Measurements from ENCODE around the gene EN1.
A peak's percentile ranks its signal among the peaks of the same experiment; 100 is the strongest.

EN1 gene

GRCh38 chr2:118846953-118847761, at the start of gene EN1:
Gene EN1 (minus strand): TSS chr2:118847648. CDS start chr2:118847167, 481 bp downstream.
- H3K4me3 Mint-ChIP-seq = peak within 1 kb of the TSS; percentile 53
- peaks cover 29% of the 10 kb centered on the region for H3K4me1 Mint-ChIP-seq
- H3K27me3 Mint-ChIP-seq = peaks cover 82% of the 10 kb centered on the region
- DNase-seq = no peak
- peak within 1 kb of the TSS; percentile 61 for H3K27ac Mint-ChIP-seq
- H3K36me3 Mint-ChIP-seq (ENCODE audit: low read depth) = peaks cover 2% of the 10 kb centered on the region
- ATAC-seq = no peak
- no peaks in the 10 kb centered on the region for H3K9me3 Mint-ChIP-seq

GRCh38 chr2:118893100-118893499, 45.7 kb upstream of the EN1 start:
- Mint-ChIP-seq H3K27me3 (no peaks in the 10 kb centered on the region), H3K27ac (no peak overlapping the region), H3K4me1 (no peaks in the 10 kb centered on the region), H3K9me3 (peaks cover 9% of the 10 kb centered on the region), H3K4me3 (no peak overlapping the region), H3K36me3 (ENCODE audit: low read depth) (no peaks in the 10 kb centered on the region)
- DNase-seq (no peak), ATAC-seq (no peak)

- ATAC-seq = no peak
- H3K36me3 Mint-ChIP-seq (ENCODE audit: low read depth) = no peaks in the 10 kb centered on the region
- H3K27ac Mint-ChIP-seq = no peak overlapping the region
- H3K4me1 Mint-ChIP-seq = no peaks in the 10 kb centered on the region
- H3K27me3 Mint-ChIP-seq = no peaks in the 10 kb centered on the region
- H3K9me3 Mint-ChIP-seq = peaks cover 9% of the 10 kb centered on the region
- H3K4me3 Mint-ChIP-seq = no peak overlapping the region
- no peak for DNase-seq
These were observed 42.5 kb upstream of the EN1 start for GRCh38 chr2:118889995-118890394.

- H3K36me3 Mint-ChIP-seq (ENCODE audit: low read depth) = no peaks in the 10 kb centered on the region
- ATAC-seq = no peak
- no peak for DNase-seq
- no peak overlapping the region for H3K27ac Mint-ChIP-seq
- H3K27me3 Mint-ChIP-seq = peaks cover 11% of the 10 kb centered on the region
- no peaks in the 10 kb centered on the region for H3K9me3 Mint-ChIP-seq
- H3K4me1 Mint-ChIP-seq = peaks cover 16% of the 10 kb centered on the region
- no peak overlapping the region for H3K4me3 Mint-ChIP-seq
These were observed 36.3 kb upstream of the EN1 start for GRCh38 chr2:118883792-118884191.

DNA sequence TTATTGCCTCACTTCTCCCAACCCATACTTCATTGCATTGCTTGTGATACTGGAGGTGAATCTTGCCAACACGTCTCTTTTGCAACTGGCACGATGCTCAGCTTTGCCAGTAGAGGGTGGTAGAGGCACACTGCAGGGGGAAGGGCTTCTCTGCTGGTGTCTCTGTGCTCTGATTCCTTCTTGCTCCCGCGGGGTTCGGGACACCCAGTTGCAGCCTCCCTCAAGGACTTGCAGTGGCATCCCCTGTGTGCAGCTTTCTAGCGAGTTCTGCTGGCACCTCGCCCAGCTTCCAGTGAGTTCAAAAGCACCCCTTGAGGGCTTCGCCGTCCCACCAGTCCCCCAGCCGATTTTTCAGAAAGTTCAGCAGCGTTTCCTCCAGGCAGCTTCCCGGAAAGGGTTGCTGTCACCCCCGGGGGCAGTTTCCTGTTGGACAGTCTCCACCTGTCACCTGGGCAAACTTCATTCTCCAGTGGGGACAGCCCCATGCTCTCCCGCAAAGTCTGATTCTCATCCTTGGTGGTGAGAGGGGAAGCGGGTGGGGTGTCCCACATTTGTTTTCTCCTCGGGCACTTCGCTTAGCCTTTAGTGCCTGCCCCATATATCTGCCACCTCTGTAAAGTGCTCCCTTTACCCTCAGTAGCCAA, 35.4 kb upstream of the EN1 start:
- no peaks in the 10 kb centered on the region for H3K9me3 Mint-ChIP-seq
- H3K36me3 Mint-ChIP-seq (ENCODE audit: low read depth) = no peaks in the 10 kb centered on the region
- H3K4me3 Mint-ChIP-seq = peak overlapping the region; percentile 58
- H3K27ac Mint-ChIP-seq = no peak overlapping the region
- peaks cover 12% of the 10 kb centered on the region for H3K27me3 Mint-ChIP-seq
- peaks cover 16% of the 10 kb centered on the region for H3K4me1 Mint-ChIP-seq
- ATAC-seq (peak; percentile 74), DNase-seq (peak; percentile 64)

DNA sequence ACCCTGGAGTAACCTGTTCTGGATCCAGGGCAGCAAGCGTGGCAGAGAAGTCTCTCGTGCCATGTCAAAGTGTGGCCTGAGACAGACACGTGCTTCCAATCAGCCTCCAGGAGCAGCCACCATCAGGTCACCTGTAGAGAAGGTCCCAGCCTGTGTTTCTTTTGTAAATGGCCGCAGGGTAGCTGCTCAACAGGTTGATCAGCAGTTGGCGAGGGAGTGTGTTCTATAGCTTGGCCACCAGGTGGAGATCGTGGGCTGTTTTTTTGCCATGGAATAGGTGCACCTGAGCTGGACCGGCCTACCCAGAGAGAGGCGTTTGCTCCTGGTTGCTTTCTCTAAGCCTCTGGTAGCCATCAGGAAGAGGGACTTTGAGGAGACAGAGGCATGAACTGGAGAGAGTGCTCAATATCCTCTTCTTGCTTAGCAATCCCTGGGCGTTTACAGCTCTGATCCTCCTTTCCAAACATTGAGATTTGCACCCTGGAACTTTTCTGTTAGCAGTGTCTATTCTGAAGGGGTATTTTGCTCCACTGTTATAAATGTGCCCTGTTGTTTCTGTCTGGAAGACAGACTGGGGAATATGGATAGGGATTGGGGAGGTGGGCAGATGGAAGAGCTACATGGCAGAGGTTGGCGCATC, 34.2 kb upstream of the EN1 start:
- Mint-ChIP-seq H3K27ac (no peak overlapping the region), H3K4me1 (peaks cover 16% of the 10 kb centered on the region), H3K9me3 (no peaks in the 10 kb centered on the region), H3K4me3 (no peak overlapping the region), H3K27me3 (peaks cover 14% of the 10 kb centered on the region), H3K36me3 (ENCODE audit: low read depth) (no peaks in the 10 kb centered on the region)
- ATAC-seq (peak; percentile 66), DNase-seq (peak; percentile 68)

GRCh38 chr2:118880501-118880900, 33.1 kb upstream of the EN1 start:
- DNase-seq = no peak
- Mint-ChIP-seq H3K4me1 (peaks cover 16% of the 10 kb centered on the region), H3K4me3 (no peak overlapping the region), H3K36me3 (ENCODE audit: low read depth) (no peaks in the 10 kb centered on the region), H3K27me3 (peaks cover 24% of the 10 kb centered on the region), H3K9me3 (no peaks in the 10 kb centered on the region), H3K27ac (no peak overlapping the region)
- ATAC-seq = no peak

DNA sequence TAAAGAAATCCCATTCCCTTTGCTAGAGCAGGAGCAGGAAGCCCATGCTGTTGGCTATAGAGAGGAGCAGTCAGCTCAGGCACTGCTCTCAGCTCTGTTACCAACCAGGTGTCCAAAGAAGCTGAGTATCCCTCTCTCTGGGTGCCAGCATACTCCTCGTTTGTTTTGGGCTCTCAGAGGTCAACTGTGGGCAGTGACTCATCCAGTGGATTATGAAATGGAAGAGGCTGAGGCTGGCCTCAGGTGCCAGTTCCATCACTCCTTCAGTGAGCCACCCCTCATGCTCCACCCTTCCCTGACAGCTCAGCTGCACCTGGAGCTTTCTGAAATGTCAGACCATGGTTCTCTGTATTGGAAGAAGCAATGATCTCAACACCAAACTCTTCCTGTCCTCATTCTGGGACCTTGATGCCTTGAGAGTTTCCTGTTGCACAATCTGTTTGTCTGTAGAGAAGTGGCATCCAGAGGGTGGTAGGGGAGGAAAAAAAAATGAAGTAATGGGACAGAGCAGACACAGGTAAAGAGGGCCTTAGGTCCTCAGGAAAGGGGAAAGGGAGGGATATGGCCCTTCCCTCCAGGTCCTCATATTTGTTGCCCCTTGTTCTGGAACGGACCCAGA, 31.2 kb upstream of the EN1 start:
- Mint-ChIP-seq H3K36me3 (ENCODE audit: low read depth) (no peaks in the 10 kb centered on the region), H3K4me1 (peaks cover 16% of the 10 kb centered on the region), H3K4me3 (no peak overlapping the region), H3K27me3 (peaks cover 27% of the 10 kb centered on the region), H3K9me3 (no peaks in the 10 kb centered on the region), H3K27ac (no peak overlapping the region)
- no peak for ATAC-seq
- no peak for DNase-seq

DNA sequence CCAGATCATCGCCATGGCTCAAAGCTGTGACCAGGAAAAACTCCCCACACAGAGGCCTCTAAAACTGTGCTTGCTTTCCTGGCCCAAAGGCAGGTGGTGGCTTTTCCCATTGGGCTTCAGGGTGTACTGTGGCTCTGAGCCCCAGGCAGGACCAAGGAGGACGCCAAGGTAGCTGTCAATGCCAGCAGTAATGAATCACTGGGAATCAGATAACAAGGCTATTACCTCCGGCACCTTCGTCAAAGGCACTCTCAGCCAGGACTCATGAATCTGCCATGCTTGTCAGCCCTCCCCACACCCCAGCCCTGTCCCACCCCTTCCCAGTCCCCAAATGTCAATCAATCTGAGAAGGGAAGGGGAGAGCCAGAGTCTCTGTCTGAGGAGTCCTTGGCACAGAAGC, 27.9 kb upstream of the EN1 start:
- Mint-ChIP-seq H3K4me1 (no peaks in the 10 kb centered on the region), H3K27ac (no peak overlapping the region), H3K4me3 (no peak overlapping the region), H3K27me3 (peaks cover 37% of the 10 kb centered on the region), H3K36me3 (ENCODE audit: low read depth) (no peaks in the 10 kb centered on the region), H3K9me3 (no peaks in the 10 kb centered on the region)
- DNase-seq (no peak), ATAC-seq (no peak)

- Mint-ChIP-seq H3K27me3 (peaks cover 32% of the 10 kb centered on the region), H3K9me3 (no peaks in the 10 kb centered on the region), H3K27ac (no peak overlapping the region), H3K4me3 (no peak overlapping the region), H3K36me3 (ENCODE audit: low read depth) (no peaks in the 10 kb centered on the region), H3K4me1 (no peaks in the 10 kb centered on the region)
- no peak for ATAC-seq
- no peak for DNase-seq
These were observed 26.9 kb upstream of the EN1 start for GRCh38 chr2:118874324-118874723.

GRCh38 chr2:118865106-118865505, 17.7 kb upstream of the EN1 start:
- ATAC-seq (peak; percentile 90), DNase-seq (no peak)
- no peak overlapping the region for H3K4me3 Mint-ChIP-seq
- no peaks in the 10 kb centered on the region for H3K9me3 Mint-ChIP-seq
- H3K27ac Mint-ChIP-seq = no peak overlapping the region
- no peaks in the 10 kb centered on the region for H3K36me3 Mint-ChIP-seq (ENCODE audit: low read depth)
- H3K4me1 Mint-ChIP-seq = no peaks in the 10 kb centered on the region
- peaks cover 31% of the 10 kb centered on the region for H3K27me3 Mint-ChIP-seq

- Mint-ChIP-seq H3K27ac (no peak overlapping the region), H3K4me1 (no peaks in the 10 kb centered on the region), H3K4me3 (no peak overlapping the region), H3K36me3 (ENCODE audit: low read depth) (no peaks in the 10 kb centered on the region), H3K9me3 (no peaks in the 10 kb centered on the region), H3K27me3 (peaks cover 38% of the 10 kb centered on the region)
- ATAC-seq = no peak
- DNase-seq = no peak
These were observed 16.8 kb upstream of the EN1 start for GRCh38 chr2:118864207-118864606.

DNA sequence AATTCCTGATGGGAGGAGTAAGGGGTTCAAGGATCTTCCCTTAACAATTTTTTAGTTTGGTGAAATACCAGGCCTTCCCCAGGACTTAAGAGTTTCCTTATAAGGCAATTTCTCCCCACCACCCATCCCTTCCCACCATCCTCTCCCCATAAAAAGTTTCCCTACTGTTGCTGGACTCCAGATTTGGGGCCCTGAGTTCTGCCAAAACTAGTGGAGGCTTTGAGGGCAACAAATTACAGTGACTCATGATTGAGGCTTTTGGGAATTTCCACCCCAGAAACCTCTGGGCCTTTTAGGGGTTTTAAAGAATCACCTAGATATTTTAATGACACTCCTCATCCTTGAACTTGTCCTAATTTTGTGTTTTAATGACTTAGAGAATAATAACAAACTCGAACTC, 14.3 kb upstream of the EN1 start:
- Mint-ChIP-seq H3K4me3 (no peak overlapping the region), H3K27ac (no peak overlapping the region), H3K9me3 (no peaks in the 10 kb centered on the region), H3K4me1 (peaks cover 5% of the 10 kb centered on the region), H3K36me3 (ENCODE audit: low read depth) (no peaks in the 10 kb centered on the region), H3K27me3 (peaks cover 50% of the 10 kb centered on the region)
- ATAC-seq (no peak), DNase-seq (no peak)

DNA sequence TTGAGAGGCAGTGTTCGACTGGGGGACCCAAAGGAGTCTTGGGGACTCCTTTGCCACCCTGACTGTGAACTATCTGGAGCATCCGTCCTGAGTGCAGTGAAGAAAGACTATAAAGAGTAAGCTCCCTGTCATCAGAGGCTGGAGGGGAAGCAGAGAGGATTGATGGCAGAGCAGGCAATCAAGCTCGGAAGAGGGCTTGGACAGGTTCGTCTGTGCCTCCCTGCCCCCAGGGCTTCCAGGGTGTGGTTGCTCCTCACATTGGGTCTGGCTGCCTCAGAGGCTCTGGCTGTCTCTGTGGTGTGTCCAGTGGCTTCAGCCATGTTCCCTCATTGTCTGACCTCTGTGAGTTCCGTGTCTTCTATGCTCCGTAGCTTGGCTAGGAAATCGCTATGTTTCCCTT, 13.8 kb upstream of the EN1 start:
- peaks cover 10% of the 10 kb centered on the region for H3K4me1 Mint-ChIP-seq
- DNase-seq = no peak
- no peak overlapping the region for H3K27ac Mint-ChIP-seq
- H3K27me3 Mint-ChIP-seq = peaks cover 55% of the 10 kb centered on the region
- no peaks in the 10 kb centered on the region for H3K36me3 Mint-ChIP-seq (ENCODE audit: low read depth)
- ATAC-seq = no peak
- H3K9me3 Mint-ChIP-seq = no peaks in the 10 kb centered on the region
- no peak overlapping the region for H3K4me3 Mint-ChIP-seq

DNA sequence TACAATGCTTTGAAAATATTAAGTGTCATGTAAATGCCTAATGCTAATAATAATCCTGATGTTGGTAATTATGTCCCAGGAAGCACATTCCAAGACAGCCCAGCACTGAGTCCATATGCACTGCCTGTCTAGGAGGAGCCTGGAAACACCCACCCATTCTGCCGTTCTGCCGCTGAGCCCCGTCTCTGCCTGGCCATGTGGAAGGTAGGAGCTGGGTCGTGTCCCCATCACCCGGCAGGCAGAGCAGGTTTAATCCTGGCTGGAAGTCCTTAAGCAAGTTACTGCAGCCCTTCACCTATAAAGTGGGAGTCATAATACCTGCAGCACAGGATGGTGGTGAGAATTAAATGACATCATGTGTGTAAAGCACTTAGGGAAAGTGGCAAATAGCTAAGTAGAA, 13.1 kb upstream of the EN1 start:
- ATAC-seq (no peak), DNase-seq (no peak)
- no peak overlapping the region for H3K27ac Mint-ChIP-seq
- H3K4me1 Mint-ChIP-seq = peaks cover 13% of the 10 kb centered on the region
- no peaks in the 10 kb centered on the region for H3K36me3 Mint-ChIP-seq (ENCODE audit: low read depth)
- no peaks in the 10 kb centered on the region for H3K9me3 Mint-ChIP-seq
- H3K27me3 Mint-ChIP-seq = peaks cover 60% of the 10 kb centered on the region
- no peak overlapping the region for H3K4me3 Mint-ChIP-seq
